SK-N-SH (cell line): ENCODE results near the gene PHF23.

Experiments used
- EP300 ChIP-seq, 2 experiments: IDR thresholded peaks; 2 replicates each; pipeline versions ENCODE4 v1.4.0 to v1.6.1; 2012; ENCODE audit warnings: borderline replicate concordance in 1 of 2, low read depth in 1 of 2, low read length in 1 of 2
- EZH2phosphoT487 ChIP-seq: fragments of 200-600 bp; sonication (generic); IDR thresholded peaks from 2 replicates; pipeline ENCODE4 v1.6.1; 2017; ENCODE audit warnings: low read depth, mixed run types, mild to moderate bottlenecking, antibody characterized with exemption, moderate library complexity, borderline replicate concordance
- MXI1 ChIP-seq: IDR thresholded peaks from 2 replicates; pipeline ENCODE4 v1.6.1; 2012; ENCODE audit warnings: mild to moderate bottlenecking, low read depth, low read length, improper control_type of control experiment
- POLR2AphosphoS5 ChIP-seq: IDR thresholded peaks from 2 replicates; pipeline ENCODE4 v1.6.1; 2012; ENCODE audit warnings: low read depth, low read length
- RCOR1 ChIP-seq: fragments of 150-350 bp; IDR thresholded peaks from 2 replicates; pipeline ENCODE4 v1.6.1; 2017; ENCODE audit warnings: antibody characterized with exemption, low read length
- RFX5 ChIP-seq: IDR thresholded peaks from 2 replicates; pipeline ENCODE4 v1.6.1; 2012; ENCODE audit warnings: mild to moderate bottlenecking, improper control_type of control experiment, low read length
- YY1 ChIP-seq: IDR thresholded peaks from 2 replicates; pipeline ENCODE4 v1.4.0; 2012; ENCODE audit warnings: low read depth, mild to moderate bottlenecking
- TF ChIP-seq, protein P1 (sequence below): fragments of 200-600 bp; sonication (generic); IDR thresholded peaks from 2 replicates; pipeline ENCODE4 v1.6.1; 2017; ENCODE audit warnings: antibody characterized with exemption, mild to moderate bottlenecking, moderate library complexity
- TF ChIP-seq, protein P2 (sequence below): IDR thresholded peaks from 2 replicates; pipeline ENCODE4 v1.4.0; 2012; ENCODE audit warnings: low read depth, borderline replicate concordance

DNA sequence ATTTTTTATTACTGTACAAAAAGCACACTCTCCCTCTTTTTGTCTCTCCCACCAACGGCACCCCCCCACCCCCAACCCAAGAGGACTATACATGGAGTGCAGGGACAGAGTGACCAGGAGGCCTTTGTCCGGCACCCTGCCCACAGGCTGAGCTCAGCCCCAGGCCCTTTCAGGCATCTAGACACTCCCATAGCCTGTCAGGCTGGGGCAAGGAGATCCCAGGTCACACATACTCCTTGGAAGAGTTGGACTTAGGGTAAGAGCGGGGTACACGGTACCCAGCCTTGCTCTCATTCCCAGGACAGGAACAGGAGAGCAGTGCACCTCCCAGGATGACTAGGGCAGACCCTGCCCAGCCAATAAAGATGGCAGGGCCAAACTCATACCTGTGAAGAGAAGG lies 20.9 kb upstream of the PHF23 start:
- TF ChIP-seq YY1 (no peak), MXI1 (no peak), POLR2AphosphoS5 (no peak), EZH2phosphoT487 (no peak), EP300 (IDR thresholded peaks at IDR 0.05; ENCODE audit: borderline replicate concordance in 1 of 2, low read depth in 1 of 2, low read length in 1 of 2) (no peak), RCOR1 (no peak), RFX5 (no peak)
- TF ChIP-seq, protein P1, sequence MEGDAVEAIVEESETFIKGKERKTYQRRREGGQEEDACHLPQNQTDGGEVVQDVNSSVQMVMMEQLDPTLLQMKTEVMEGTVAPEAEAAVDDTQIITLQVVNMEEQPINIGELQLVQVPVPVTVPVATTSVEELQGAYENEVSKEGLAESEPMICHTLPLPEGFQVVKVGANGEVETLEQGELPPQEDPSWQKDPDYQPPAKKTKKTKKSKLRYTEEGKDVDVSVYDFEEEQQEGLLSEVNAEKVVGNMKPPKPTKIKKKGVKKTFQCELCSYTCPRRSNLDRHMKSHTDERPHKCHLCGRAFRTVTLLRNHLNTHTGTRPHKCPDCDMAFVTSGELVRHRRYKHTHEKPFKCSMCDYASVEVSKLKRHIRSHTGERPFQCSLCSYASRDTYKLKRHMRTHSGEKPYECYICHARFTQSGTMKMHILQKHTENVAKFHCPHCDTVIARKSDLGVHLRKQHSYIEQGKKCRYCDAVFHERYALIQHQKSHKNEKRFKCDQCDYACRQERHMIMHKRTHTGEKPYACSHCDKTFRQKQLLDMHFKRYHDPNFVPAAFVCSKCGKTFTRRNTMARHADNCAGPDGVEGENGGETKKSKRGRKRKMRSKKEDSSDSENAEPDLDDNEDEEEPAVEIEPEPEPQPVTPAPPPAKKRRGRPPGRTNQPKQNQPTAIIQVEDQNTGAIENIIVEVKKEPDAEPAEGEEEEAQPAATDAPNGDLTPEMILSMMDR: no peak
- TF ChIP-seq, protein P2, sequence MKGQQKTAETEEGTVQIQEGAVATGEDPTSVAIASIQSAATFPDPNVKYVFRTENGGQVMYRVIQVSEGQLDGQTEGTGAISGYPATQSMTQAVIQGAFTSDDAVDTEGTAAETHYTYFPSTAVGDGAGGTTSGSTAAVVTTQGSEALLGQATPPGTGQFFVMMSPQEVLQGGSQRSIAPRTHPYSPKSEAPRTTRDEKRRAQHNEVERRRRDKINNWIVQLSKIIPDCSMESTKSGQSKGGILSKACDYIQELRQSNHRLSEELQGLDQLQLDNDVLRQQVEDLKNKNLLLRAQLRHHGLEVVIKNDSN: no peak
